NCI-H69 (cell line): ENCODE data around the gene NABP1.
A peak's percentile ranks its signal among the peaks of the same experiment; 100 is the strongest.

ENCODE experiments used
- DNase-seq: peaks from one replicate; lab custom pipeline; 2025; lab: John Stamatoyannopoulos, UW

The NABP1 gene

DNA sequence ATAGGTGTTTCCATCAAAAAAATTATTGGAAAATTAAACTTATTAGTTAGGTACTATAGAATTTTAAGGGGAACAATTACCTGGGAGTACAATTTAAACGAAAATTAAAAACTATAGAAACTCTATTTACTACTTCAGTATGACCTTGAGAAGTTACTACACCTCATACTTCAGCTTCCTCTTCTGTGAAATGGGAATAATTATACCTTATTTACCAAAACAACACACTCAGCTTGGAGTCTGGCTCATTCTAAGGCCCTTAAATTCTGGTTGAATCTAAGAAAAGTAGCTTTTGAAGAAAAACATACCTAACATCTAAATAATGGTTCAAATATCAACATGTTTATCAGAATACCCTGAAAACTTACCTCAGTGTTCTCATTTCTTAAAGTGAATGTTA is 2.7 kb downstream of the NABP1 start:
- no peak for DNase-seq

DNA sequence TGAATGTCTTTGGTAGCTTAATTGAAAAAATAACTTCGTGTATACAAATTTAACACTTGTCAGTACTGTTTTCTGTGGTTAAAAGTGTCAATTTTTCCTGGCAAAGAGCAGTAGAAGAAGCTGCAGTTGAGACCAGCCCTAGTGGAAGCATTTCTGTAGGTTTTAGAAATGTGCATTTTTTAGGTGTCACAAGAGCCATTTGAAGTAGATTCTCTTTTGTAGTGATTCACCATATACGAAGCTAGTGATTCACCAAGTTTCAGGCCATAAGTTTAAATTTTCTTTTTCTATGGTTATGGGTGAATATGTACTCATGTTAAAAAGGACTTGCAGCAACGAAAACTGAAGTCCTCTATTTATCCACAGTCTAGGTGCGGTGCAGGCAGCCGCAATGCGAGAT is 4.2 kb downstream of the NABP1 start:
- DNase-seq: no peak

DNA sequence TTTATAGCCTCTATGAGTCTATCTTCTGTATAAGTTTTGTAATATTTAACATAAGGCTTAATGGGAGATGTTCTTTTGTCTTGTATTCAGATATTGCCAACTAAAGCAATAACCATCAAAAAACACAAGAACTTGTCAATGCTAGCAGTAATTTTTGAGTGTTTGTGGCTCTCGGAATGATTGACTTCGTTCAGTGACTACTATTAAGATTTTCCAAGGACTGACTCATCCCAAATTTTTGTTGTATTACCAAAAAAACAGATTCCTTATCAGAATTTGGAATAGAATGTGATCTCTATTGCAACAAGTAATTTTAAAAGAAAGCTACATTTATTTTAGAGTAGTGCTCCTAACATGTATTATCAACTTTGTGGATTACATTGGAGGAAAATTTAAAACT is 8.1 kb downstream of the NABP1 start:
- DNase-seq: no peak

DNA sequence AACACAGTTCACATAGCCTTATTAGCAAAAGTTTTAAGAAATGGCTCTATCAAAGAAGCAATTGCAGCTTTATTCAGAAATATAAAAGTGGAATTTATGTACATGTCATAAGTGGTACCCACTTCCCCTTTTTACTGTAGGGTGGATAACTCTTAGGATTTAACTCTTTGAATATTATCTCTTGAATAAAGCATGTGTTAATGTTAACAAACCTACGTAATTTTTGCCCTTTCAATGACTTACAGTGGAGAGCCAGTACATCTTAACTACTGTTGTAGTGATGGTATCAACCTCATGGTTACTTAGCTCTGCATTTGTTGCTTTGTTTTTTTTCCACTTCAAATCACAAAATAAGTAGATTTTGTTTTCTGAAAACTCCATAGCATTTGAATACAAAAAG is 8.8 kb downstream of the NABP1 start:
- no peak for DNase-seq

DNA sequence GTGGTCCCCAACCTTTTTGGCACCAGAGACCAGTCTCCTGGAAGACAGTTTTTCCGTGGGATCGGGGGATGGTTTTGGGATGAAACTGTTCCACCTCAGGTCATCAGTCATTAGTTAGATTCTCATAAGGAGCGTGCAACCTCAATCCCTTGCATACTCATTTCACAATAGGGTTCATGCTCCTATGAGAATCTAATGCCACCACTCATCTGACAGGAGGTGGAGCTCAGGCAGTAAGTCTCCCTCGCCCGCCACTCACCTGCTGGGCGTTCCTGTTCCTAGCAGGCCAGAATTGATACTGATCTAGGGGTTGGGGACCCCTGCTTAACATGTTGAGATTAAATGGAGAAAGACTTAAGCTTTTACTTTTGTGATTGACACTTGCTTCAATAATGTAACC is 9.9 kb downstream of the NABP1 start:
- no peak for DNase-seq

DNA sequence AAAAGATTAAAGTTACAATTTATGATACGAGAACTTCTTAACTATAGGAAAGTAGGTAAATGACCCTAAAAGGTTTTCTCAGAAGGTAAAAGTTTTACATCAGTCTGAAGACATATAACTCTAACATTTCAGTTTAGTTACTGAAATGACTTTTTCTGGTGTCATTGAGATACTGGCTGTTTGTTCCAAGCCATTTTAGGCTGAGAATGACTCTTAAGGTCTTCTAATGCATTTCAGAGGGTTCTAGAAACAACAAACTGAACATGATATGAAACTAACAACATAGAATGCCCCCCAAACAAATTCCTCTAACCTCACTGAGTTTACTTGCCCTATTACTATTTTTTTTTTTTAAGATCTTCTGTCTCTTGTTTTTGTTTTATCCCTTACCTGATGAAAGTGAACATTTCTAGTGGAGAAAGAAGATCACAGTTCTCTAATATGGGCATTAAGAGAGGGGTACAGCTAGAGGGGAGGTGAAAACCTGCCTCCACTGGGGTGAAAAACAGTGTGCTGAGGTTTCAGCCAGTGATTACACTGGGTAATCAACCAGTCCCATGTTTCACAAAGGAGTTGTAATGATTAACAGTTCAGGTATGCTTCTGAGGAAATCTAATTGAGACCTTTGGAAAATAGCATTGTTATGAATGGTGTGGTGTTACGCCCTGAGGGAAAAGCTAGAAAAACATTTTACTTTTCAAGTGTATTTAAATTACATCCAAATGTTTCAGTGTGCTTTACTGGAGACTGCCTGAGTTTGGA is 11.2 kb downstream of the NABP1 start:
- DNase-seq: peak; percentile 2

DNA sequence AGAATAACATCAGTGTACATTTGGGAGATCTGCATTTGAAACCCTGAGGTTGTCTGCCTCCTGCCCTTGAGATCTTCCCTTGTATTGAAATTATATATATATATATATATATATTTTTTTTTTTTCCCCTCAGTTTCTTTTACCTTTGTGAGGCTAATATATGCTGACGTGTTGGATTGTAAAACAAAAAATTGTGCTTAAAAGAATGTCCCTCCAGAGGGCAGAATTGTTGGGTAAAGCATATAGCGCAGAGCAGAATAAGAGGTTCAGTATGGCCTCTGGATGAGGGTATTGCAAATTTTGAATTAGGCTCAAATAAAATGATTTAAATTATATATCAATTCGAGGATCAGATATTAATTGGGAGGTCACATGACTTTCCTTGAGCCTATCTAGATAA is 12.4 kb downstream of the NABP1 start:
- DNase-seq: no peak

DNA sequence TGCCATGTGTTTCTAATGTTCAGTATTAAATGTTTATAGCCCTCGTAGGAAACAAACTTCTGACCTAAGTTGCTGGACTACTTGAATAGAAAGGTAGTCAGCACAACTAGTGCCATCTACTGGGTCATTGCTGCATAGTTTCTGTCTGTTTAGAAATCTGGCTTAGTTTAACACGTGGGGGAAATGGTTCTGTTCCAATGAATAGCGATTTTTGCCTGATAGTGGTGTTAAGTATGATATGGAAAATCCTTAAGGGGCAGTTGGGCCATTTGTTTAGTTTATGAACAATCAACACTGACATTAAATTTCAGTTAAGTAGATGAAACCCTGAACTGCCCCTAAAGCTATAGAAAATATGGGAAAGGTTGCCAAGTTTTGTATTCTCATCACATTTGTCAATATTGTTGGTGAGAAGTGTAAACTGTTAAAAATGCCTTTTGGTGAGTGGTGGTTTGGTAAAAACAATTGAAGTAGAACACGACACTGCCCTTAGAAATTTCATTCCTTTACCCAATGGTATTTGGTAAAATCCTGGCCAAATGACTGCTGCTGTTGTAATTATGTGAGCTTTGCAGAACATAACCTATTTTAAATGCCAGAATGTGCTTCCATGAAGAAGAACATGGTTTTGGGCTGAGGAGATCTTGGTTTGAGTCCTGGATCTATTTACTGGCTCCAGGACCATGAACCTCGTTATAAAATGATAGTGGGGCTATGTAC is 13.2 kb downstream of the NABP1 start:
- DNase-seq: peak; percentile 34

DNA sequence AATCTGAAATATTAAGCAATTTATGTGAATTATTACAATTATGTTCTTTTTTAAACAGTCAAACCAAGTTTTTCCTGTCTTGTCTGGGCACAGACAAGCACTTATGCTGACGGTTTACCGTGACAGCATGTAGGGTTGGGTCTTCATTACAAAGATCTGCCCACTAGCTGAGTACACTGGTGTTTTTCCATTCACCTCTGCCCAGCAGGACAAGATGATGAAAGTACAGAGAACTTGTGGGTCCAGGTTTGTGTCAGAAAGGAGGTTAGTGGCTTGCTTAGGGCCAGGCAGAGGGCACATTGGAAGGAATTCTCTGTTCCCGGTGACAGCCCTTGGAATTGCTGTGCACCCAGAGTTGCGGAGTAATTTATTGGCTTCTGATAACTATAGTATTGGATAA is 14.0 kb downstream of the NABP1 start:
- DNase-seq: no peak

DNA sequence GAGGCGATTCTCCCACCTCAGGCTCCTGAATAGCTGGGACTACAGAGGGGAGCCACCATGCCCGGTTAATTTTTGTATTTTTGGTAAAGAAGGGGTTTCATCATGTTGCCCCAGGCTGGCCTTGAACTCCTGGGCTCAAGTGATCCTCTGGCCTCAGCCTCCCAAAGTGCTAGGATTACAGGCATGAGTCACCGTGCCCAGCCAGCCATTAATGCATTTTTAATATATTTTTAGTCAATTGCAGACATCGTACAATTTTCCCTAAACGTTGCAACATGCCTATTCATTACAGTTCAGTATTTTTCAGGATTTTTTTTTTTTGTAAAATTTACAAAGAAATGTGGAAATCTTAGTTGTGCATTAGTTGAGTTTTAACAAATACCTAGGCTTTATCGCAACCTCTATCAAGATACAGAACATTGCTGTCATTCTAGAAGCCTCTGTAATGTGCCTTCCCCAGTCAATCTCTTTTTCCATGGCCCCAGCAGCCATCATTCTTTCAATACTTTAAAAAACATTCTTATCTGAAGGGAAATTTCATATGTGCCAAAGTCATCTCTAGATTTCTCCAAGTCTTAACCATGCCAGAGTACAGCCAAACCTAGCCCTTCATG is 14.7 kb downstream of the NABP1 start:
- DNase-seq: no peak

DNA sequence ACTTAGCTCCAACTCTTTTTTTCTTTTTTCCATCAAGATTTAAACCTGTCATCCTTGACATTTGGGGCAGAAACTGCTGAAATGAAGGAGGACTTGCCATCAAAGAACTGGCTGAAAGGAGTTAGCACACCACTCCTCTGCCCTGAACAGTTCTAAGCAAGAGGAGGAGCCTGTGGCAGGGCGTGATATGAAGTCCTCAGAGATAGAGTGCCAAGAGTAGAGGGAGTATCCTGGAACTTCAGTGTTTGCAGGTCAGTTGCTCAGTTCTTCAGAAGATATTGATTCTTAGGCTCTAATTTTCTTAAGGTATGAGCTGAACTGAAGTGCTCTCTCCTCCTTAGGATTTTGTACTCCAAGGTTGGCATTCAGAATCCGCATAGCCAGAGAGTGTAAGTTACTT is 15.2 kb downstream of the NABP1 start:
- DNase-seq: no peak

DNA sequence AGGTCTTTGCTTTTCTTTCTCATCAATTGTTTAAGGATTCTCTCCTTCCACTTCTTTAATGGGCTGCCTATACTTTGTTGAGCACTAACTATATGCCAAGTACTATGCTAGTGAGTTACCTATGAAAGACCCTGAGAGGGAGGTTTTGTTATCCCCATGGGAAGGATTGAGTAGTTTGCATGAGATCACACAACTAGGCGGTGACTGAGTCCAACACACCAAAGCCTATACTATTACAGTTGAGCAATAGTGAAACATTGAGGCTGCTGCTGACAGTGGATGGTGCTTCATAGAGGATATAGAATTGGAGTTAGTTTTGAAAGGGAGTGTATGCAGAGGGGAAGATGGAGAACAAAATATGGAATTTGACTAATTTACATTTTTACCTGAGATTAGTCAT is 15.8 kb downstream of the NABP1 start:
- DNase-seq: no peak

DNA sequence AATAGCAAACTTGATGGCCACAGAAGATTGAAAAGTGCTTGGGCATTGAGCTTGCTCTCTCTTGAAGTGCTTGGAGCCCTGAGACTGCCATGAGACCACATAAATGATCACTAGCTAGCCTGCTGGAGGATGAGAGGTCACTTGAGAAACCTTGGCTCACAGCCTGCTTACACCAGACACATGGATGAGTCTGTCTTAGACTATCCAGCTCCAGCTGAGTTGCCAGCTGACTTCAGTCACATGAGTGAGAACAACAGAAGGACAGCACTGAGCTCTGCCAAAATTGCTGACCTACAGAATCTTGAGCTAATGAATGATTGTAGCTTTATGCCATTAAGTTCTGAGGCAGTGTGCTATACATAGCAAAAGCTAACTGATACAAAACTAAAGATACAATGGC is 18.1 kb downstream of the NABP1 start:
- peak; percentile 16 for DNase-seq

DNA sequence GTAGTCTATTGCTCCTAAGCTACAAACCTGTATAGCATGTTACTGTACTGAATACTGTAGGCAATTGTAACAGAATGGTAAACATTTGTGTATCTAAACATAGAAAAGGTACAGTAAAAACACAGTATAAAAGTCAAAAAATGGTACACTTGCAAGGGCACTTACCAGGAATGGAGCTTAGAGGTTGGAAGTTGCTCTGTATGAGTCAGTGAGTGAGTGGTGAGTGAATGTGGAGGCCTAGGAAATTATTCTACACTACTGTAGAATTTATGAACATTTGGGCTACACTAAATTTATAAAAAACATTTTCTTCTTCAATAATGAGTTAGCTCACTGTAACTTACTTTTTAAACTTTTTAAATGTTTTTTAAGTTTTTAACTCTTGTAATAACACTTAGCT is 19.0 kb downstream of the NABP1 start:
- DNase-seq: no peak

DNA sequence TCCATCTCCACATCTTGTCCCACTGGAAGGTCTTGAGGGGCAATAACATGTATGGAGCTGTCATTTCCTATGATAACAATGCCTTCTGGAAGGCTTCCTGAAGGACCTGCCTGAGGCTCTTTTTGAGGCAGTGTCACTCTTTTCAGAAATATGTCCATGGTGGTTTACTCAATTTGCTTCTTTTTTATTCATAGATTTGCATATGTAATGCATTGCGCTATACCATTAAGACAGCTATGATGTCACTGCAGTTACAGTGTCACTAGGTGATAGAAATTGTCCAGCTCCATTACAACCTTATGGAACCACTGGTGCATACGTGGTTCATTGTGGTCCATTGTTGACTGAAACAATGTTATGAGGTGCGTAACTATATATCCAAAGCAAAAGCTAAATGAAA is 19.9 kb downstream of the NABP1 start:
- no peak for DNase-seq

DNA sequence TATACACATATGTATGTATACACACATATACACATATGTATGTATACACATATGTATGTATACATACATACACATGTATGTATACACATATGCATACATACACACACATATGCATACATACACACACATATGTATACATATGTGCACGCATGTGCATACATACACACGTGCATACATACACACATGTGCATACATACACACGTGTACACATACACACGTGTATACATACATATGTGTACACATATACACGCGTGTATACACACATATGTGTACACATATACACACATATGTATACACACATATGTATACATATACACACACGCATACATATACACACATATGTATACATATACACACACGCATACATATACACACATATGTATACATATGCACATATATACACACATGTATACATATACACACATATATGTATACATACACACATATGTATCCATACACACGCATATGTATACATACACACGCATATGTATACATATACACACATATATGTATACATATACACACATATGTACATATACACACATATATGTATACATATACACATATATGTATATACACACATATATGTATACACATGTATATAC is 21.5 kb downstream of the NABP1 start:
- DNase-seq: no peak

DNA sequence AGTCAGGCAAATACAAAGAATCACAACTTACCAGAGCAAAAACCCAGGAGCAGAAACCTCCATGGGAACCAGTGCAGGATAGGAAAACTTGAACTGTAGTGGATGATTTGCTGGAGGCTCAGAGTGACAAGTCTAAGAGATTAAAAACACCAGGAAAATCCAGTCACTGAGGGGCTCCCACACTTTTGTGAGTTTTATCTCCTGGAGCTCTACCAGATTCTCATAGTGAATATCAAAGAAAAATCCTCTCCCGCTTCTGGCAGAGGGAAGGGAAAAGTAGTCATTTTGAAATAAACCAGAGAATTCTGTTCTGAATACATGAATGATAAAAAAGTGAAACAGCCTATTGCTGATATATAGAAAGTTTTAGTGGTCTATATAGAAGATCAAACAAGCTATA is 23.1 kb downstream of the NABP1 start:
- DNase-seq: no peak

DNA sequence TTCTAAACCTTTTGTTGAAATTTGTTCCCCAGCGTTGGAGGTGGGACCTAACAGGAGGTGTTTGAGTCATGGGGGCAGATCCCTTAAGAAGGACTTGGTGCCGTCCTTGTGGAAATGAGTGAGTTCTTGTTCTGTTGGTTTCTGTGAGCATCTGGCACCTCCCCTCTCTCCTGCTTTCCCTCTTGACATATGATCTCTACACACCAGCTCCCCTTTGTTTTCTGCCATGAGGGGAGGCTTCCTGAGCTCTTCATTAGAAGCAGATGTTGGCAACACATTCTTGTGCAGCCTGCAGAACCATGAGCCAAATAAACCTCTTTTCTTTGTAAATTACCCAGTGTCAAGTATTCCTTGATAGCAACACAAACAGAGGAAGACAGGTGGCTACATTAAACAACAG is 23.8 kb downstream of the NABP1 start:
- peak; percentile 9 for DNase-seq

DNA sequence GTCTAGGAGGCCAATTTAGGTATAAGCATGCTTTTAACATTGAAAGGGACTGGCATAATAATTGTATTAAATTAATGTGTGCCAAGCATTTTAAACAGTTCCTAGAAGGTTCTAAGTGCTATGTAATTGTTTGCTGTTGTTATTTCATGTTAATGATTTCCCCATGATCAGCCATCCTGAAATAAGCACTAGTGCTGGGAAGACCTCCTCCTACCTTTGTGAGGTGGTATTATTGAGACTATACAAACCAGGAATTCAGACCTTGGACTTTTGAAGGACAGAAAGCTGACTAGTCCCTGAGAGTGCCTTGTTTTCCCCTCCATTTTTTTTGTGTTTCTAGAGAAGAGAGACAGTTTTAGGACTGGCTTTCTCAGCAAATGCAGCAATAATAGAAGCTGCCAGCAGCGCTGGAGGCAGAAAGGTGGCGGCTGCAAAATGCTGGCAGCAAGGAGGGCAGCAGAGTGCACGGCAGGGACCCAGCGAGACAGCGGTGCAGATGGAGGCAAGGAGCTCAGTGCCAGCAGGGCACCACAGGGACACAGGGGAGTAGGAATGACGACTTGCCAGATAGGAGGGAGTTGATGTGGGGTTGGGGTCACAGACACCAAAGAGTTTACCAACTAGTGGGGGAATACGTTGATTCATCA is 25.3 kb downstream of the NABP1 start:
- DNase-seq: peak; percentile 22

DNA sequence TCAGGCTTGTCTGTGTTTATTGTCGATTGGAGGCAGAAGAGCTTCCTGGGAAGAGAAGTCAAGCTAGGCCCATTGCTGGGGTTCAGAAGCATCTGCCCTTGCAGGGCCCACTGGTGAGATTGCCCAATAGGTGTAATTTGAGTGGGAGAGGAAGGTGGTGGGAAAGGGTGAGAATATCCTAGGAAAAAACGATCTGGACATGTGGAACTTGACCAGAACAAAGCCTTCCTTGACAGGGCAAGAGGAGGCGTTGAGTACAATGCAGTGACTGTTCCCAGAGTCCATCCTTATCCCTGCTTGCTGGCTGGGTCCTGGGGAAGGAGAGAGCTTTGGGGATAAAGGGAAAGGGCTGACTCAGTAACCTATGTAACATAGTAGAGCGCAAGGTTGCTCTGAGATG is 27.1 kb downstream of the NABP1 start:
- no peak for DNase-seq

DNA sequence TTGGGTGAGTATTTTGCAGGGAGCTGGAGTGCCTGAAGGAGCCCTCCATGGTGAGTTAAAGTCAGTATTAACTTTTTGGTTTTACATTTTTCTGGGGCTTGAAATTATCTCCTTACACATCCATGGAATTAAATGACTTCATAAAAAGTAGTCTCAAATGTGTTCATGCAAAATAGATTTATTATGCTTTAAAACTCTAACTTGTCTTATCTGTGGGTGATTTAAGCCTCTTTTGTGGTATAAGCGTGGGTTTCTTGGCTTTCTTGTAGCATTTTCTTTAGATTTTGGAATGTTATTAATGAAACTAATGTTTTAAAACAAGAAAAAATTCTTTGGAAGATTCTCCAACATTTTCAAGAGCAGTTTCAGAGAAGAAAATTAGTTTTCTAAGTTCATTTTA is 27.8 kb downstream of the NABP1 start:
- DNase-seq: no peak

DNA sequence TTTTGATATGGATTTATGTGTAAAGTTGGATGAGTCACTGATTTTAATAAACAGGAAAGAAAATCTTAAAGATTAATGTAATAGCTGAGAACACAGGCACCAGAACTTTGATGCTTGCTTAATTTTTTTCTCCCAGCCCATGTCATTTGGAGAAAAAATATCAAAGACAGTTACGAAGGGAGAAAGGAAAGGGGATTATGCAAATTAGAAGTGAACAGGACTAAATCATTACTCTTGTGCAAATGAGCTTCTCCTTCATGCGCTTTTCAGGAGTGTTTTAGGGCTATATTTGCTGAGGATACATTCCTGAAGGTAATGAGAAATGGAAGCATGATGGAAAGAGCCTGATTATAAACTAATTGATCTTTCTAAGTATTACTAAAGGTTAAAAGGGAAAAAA is 28.9 kb downstream of the NABP1 start:
- no peak for DNase-seq

DNA sequence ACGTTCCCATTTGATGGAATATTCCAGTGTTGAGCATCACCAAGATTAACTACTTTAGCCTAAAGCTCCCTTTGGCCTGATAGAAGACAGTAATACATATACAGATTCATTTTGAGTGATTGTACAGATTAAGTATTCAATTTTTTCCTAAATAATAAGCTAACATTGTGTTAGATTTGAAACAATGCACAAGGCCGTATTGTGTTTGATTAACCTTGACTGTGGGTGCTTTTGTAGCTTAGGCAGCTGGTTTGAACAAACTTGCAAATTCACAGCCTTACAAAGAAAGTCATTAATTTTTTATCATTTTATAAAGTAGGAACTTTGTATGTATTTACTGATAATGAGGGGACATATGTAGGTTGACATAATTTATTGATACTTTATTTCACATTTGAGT is 29.6 kb downstream of the NABP1 start:
- DNase-seq: no peak
